Measurements from ENCODE around the gene METTL6. TPM values are rescaled to one million over a fixed set of nuclear protein-coding genes. Genes with fewer than 3 reads are reported as not detected.

The METTL6 gene
- total RNA-seq, 1 experiment from 2014 or later, result 25.6 TPM

DNA sequence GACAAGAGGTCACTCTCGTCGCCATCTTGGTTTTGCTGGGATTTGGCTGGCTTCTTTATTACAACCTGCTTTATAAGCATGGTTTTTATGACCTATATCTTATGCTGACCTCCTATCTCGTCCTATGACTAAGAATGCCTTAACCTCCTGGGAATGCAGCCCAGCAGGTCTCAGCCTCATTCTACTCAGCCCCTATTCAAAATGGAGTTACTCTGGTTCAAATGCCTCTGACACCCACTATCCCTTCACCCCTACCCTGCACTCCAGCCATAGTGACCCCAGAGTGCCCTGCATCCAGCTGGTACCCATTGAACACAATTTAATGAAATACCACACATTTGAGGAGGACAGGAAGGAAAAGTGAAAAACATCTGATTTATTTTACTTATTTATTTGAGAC is 23.4 kb downstream of the METTL6 start:
- Mint-ChIP-seq H3K27ac (no peak overlapping the region; a peak in 1 of 7 replicates), H3K9me3 (no peaks in the 10 kb centered on the region), H3K4me1 (no peaks in the 10 kb centered on the region), H3K36me3 (ENCODE audit: insufficient read depth in 1 of 3, low read depth in 3 of 3) (no peaks in the 10 kb centered on the region), H3K4me3 (no peak overlapping the region), H3K27me3 (ENCODE audit: low read depth) (no peaks in the 10 kb centered on the region)
- DNase-seq, result no peak
- no peak overlapping the region for H3K56ac ChIP-seq (ENCODE audit: insufficient read length, low read depth, low read length)
- H4K8ac ChIP-seq (replicated peaks; ENCODE audit: insufficient read length, low read depth, low read length), result no peak overlapping the region
- H3K14ac ChIP-seq (ENCODE audit: insufficient read depth, low read length), result no peak overlapping the region
- no peak overlapping the region for H4K5ac ChIP-seq (ENCODE audit: insufficient read length, low read depth, low read length)
- no peak overlapping the region for H2BK12ac ChIP-seq (ENCODE audit: insufficient read length, low read depth, low read length)
- H2AK5ac ChIP-seq (ENCODE audit: insufficient read length, low read length), result no peak overlapping the region
- H3K9ac ChIP-seq (ENCODE audit: extremely low read depth, insufficient read length, low read length), result no peak overlapping the region
- H2AFZ ChIP-seq (ENCODE audit: low read length), result no peak overlapping the region
- no peaks in the 10 kb centered on the region for H3K23me2 ChIP-seq (ENCODE audit: insufficient read length, low read depth, low read length, poor library complexity, severe bottlenecking)
- no peak overlapping the region for H3T11ph ChIP-seq (ENCODE audit: low read length)
- no peaks in the 10 kb centered on the region for H3K79me1 ChIP-seq (ENCODE audit: insufficient read depth, low read depth, low read length, poor library complexity, severe bottlenecking)
- no CpG with 5 or more reads among the region's 3 CpGs for WGBS (ENCODE audit: extremely low coverage, insufficient read length, low lambda C conversion rate)
- no peak overlapping the region for H2BK120ac ChIP-seq (ENCODE audit: low read depth, low read length, poor library complexity, severe bottlenecking)
- H4K91ac ChIP-seq (ENCODE audit: insufficient read length, low read depth, low read length), result no peak overlapping the region
- no peak overlapping the region for H2BK15ac ChIP-seq (ENCODE audit: low read depth, low read length)
- no peak overlapping the region for H3K27ac ChIP-seq (ENCODE audit: insufficient read length, low read depth, low read length)
- no peaks in the 10 kb centered on the region for H3K27me3 ChIP-seq (ENCODE audit: insufficient read depth, low read length)
- H2BK20ac ChIP-seq (ENCODE audit: low read depth, low read length, poor library complexity, severe bottlenecking), result no peak overlapping the region
- no peak overlapping the region for H3K4me2 ChIP-seq (ENCODE audit: insufficient read depth, insufficient read length, low read length)
- H3K4ac ChIP-seq (ENCODE audit: low read depth, low read length), result no peak overlapping the region
- no peak overlapping the region for H3K18ac ChIP-seq (ENCODE audit: insufficient read length, low read depth, low read length)
- H3K23ac ChIP-seq (ENCODE audit: insufficient read length, low read depth, low read length), result no peak overlapping the region
- no peaks in the 10 kb centered on the region for H3K4me1 ChIP-seq (ENCODE audit: insufficient read depth, low read length)
- no peaks in the 10 kb centered on the region for H4K20me1 ChIP-seq (ENCODE audit: control insufficient read depth, insufficient read depth, insufficient read length)
- H2BK5ac ChIP-seq (ENCODE audit: insufficient read length, low read length), result no peak overlapping the region
- TF ChIP-seq, protein P1, sequence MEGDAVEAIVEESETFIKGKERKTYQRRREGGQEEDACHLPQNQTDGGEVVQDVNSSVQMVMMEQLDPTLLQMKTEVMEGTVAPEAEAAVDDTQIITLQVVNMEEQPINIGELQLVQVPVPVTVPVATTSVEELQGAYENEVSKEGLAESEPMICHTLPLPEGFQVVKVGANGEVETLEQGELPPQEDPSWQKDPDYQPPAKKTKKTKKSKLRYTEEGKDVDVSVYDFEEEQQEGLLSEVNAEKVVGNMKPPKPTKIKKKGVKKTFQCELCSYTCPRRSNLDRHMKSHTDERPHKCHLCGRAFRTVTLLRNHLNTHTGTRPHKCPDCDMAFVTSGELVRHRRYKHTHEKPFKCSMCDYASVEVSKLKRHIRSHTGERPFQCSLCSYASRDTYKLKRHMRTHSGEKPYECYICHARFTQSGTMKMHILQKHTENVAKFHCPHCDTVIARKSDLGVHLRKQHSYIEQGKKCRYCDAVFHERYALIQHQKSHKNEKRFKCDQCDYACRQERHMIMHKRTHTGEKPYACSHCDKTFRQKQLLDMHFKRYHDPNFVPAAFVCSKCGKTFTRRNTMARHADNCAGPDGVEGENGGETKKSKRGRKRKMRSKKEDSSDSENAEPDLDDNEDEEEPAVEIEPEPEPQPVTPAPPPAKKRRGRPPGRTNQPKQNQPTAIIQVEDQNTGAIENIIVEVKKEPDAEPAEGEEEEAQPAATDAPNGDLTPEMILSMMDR (conservative IDR thresholded peaks at IDR 0.05), result no peak
- H3K79me2 ChIP-seq (ENCODE audit: insufficient read depth, low read length), result no peaks in the 10 kb centered on the region
- no peaks in the 10 kb centered on the region for H3K9me3 ChIP-seq (ENCODE audit: control insufficient read depth, low read depth, low read length)
